Placental pericyte (primary cell): Measurements from ENCODE around the gene KLB. TPM values are rescaled to one million over a fixed set of nuclear protein-coding genes. Genes with fewer than 3 reads are reported as not detected.

Source experiments
- small RNA-seq: library from RNA; depleted of rRNA; stranded (forward); fragments of <200 nt; gene quantifications from one replicate; pipeline ENCODE3, GENCODE V24; 2012; ENCODE audit warnings: low replicate concordance
- total RNA-seq: library from RNA; depleted of rRNA; stranded (reverse); fragments of >200 nt; gene quantifications from 2 replicates; pipeline ENCODE4 v1.2.3, GENCODE V29; 2012

KLB gene
- total RNA-seq: under 0.01 TPM in 1 of 2 replicates, not detected in the other

GRCh38 chr4:39406763-39407583, at the start of gene KLB:
KLB (plus strand) TSS chr4:39406930; CDS start chr4:39406950, 20 bp downstream.

GRCh38 chr4:39365830-39366771, 40.6 kb upstream of the KLB start, which contains the start of gene RFC1:
RFC1 (minus strand) TSS chr4:39366362; CDS start chr4:39366241, 121 bp downstream.

GRCh38 chr4:39458505-39459300, 52.0 kb downstream of the KLB start, which contains the start of the genes LIAS and RPL9:
LIAS (plus strand) TSS chr4:39459056; CDS start chr4:39459118, 62 bp downstream.
RPL9 (minus strand) TSS chr4:39458922; CDS start chr4:39458439, 483 bp downstream.

Small RNA genes lying within 50 kb of the gene (small RNA-seq; reads per million reads assigned to genes)
- not detected for gene MIR5591
- gene RF00019: not detected
- not detected for gene RNU6-887P

Other genes with a start within 250 kb of the KLB start
- 20.8 and 60.4 TPM in 2 replicates for gene WDR19, start 224.4 kb upstream of the KLB start, total RNA-seq
- 43.8 and 49.2 TPM in 2 replicates for gene RFC1, start 40.6 kb upstream of the KLB start, total RNA-seq
- gene RPL9, start 52.0 kb downstream of the KLB start, total RNA-seq: 1,608 and 1,691 TPM in 2 replicates
- gene LIAS, start 52.1 kb downstream of the KLB start, total RNA-seq: 5.9 and 7.7 TPM in 2 replicates
- 155 and 314 TPM in 2 replicates for gene UGDH, start 120.5 kb downstream of the KLB start, total RNA-seq
- gene SMIM14, start 231.9 kb downstream of the KLB start, total RNA-seq: 26.2 and 40.7 TPM in 2 replicates